B cell (primary cell): Measurements from ENCODE around the gene TAX1BP1. TPM values are rescaled to one million over a fixed set of nuclear protein-coding genes. Genes with fewer than 3 reads are reported as not detected.

Experiments used
- ATAC-seq: fragments of 200-7000 bp; cut with Tn5 transposase; one replicate; pipeline ENCODE4 v1.10.0; 2021; ENCODE audit warnings: low read depth, mild to moderate bottlenecking, moderate number of reproducible peaks, moderate library complexity
- CTCF ChIA-PET: fragments of 350-600 bp; sonication (Branson Sonifier 250); formaldehyde crosslinking; loops from one replicate; lab custom pipeline; 2021; ENCODE audit warnings: antibody characterized with exemption, inconsistent platforms; lab: Charles Lee
- POLR2A ChIA-PET: fragments of 350-600 bp; sonication (Branson Sonifier 250); formaldehyde crosslinking; loops from one replicate; lab custom pipeline; 2021; ENCODE audit warnings: antibody characterized with exemption; lab: Charles Lee
- DNase-seq: peaks from one replicate; pipeline ENCODE4 v3.0.0; 2013
- H2AFZ ChIP-seq: 2 replicates; pipeline ENCODE4 v1.6.1; 2012; ENCODE audit warnings: mild to moderate bottlenecking, low read depth, low read length; ENCODE audit not compliant: insufficient read depth, poor library complexity, severe bottlenecking
- H3K27ac ChIP-seq, 2 donors: 1 replicate in 1 of 2; 2 replicates in 1 of 2; pipeline ENCODE4 v1.5.1; 2012 to 2013; ENCODE audit warnings: low read length in 2 of 2, mild to moderate bottlenecking in 2 of 2, moderate library complexity in 1 of 2
- H3K27me3 ChIP-seq, 4 experiments: fragments of 200-600 bp in 1 of 4; sonication (generic) in 1 of 4; replicated peaks in 1 of 4; 1 replicate in 2 of 4; 2 replicates in 2 of 4; pipeline versions ENCODE4 v1.6.1 to v1.7.0; 2013 to 2016; ENCODE audit warnings: low read length in 3 of 4, mild to moderate bottlenecking in 2 of 4, mixed read lengths in 1 of 4, moderate library complexity in 1 of 4; ENCODE audit not compliant: insufficient read depth in 4 of 4, control insufficient read depth in 3 of 4; ENCODE audit errors: control extremely low read depth in 1 of 4
- H3K36me3 ChIP-seq, 2 experiments: replicated peaks in 1 of 2; 1 replicate in 1 of 2; 2 replicates in 1 of 2; pipeline versions ENCODE4 v1.6.1 to v1.7.1; 2013; ENCODE audit warnings: low read length in 1 of 2; ENCODE audit not compliant: insufficient read depth in 2 of 2, control insufficient read depth in 1 of 2; ENCODE audit errors: control extremely low read depth in 1 of 2, extremely low read depth in 1 of 2
- H3K4me1 ChIP-seq, 2 donors: fragments of 200-600 bp in 1 of 2; sonication (generic) in 1 of 2; 1 replicate in 1 of 2; 2 replicates in 1 of 2; pipeline versions ENCODE4 v1.5.1 to v1.6.1; 2013 to 2017; ENCODE audit warnings: low read length in 2 of 2; ENCODE audit not compliant: control insufficient read depth in 2 of 2, insufficient read depth in 2 of 2
- H3K4me2 ChIP-seq: replicated peaks from 2 replicates; pipeline ENCODE3; 2012; ENCODE audit warnings: mild to moderate bottlenecking, low read depth, low read length; ENCODE audit not compliant: poor library complexity, severe bottlenecking
- H3K4me3 ChIP-seq, 5 experiments: fragments of 200-600 bp in 1 of 5; sonication (generic) in 1 of 5; 1 replicate in 3 of 5; 2 replicates in 2 of 5; pipeline versions ENCODE4 v1.5.1 to v1.7.0; 2011 to 2016; ENCODE audit warnings: low read length in 4 of 5, mild to moderate bottlenecking in 4 of 5, low read depth in 2 of 5, control low read depth in 1 of 5, moderate library complexity in 1 of 5; ENCODE audit not compliant: insufficient read depth in 1 of 5; ENCODE audit errors: control extremely low read depth in 1 of 5, extremely low read depth in 1 of 5
- H3K79me2 ChIP-seq: fragments of 200-600 bp; sonication (generic); one replicate; pipeline ENCODE4 v1.6.0; 2016; ENCODE audit warnings: low read length; ENCODE audit not compliant: control insufficient read depth, insufficient read depth
- H3K9ac ChIP-seq: fragments of 200-600 bp; sonication (generic); 2 replicates; pipeline ENCODE4 v1.6.1; 2017; ENCODE audit warnings: mild to moderate bottlenecking, low read length, moderate library complexity
- H3K9me3 ChIP-seq, 3 donors: one replicate each; pipeline versions ENCODE4 v1.6.1 to v1.7.1; 2013; ENCODE audit warnings: low read length in 2 of 3; ENCODE audit not compliant: control insufficient read depth in 2 of 3, insufficient read depth in 1 of 3; ENCODE audit errors: control extremely low read depth in 1 of 3
- H4K20me1 ChIP-seq: 2 replicates; pipeline ENCODE4 v1.6.0; 2012; ENCODE audit warnings: mild to moderate bottlenecking, low read length; ENCODE audit not compliant: insufficient read depth, control insufficient read depth, poor library complexity, severe bottlenecking
- H3K27ac Mint-ChIP-seq: one replicate; pipeline ENCODE4 v1.8.0; 2021; ENCODE audit warnings: mixed read lengths
- H3K27me3 Mint-ChIP-seq: one replicate; pipeline ENCODE4 v1.8.0; 2021; ENCODE audit warnings: mixed read lengths
- H3K4me1 Mint-ChIP-seq: one replicate; pipeline ENCODE4 v1.8.0; 2021; ENCODE audit warnings: mixed read lengths
- H3K4me3 Mint-ChIP-seq: one replicate; pipeline ENCODE4 v1.8.0; 2021; ENCODE audit warnings: mixed read lengths
- H3K9me3 Mint-ChIP-seq: one replicate; pipeline ENCODE4 v1.8.0; 2022; ENCODE audit warnings: mixed read lengths; ENCODE audit not compliant: insufficient read depth
- CTCF ChIP-seq: fragments of 200-600 bp; IDR thresholded peaks from one replicate; pipeline ENCODE4 v1.8.0; 2022; ENCODE audit warnings: antibody characterized with exemption, mild to moderate bottlenecking
- EZH2 ChIP-seq: IDR thresholded peaks from 2 replicates; pipeline ENCODE4 v1.6.1; 2012; ENCODE audit warnings: borderline replicate concordance, low read depth, mild to moderate bottlenecking, moderate library complexity, low read length; ENCODE audit not compliant: insufficient read depth, poor library complexity, severe bottlenecking
- WGBS: methylation state at CpG from one replicate; pipeline ENCODE4 v1.1.5; 2013; ENCODE audit warnings: missing lambda C conversion rate; ENCODE audit not compliant: insufficient coverage; 5-methylcytosine and 5-hydroxymethylcytosine counted together
- intact Hi-C: fragments of 100-400 bp; cut with micrococcal nuclease; formaldehyde crosslinking; loops from one replicate; pipeline ENCODE4 v1.10.0; 2022
- polyA plus RNA-seq: library from polyadenylated mRNA; depleted of rRNA; stranded (reverse); fragments of >200 nt; gene quantifications from 2 replicates; pipeline ENCODE4 v1.2.3, GENCODE V29; 2012
- total RNA-seq, 2 donors: library from RNA; stranded (reverse); fragments of 120-200 nt in 1 of 2; gene quantifications; 1 replicate in 1 of 2; 2 replicates in 1 of 2; pipeline versions ENCODE4 v1.2.3 to v1.2.4, GENCODE V29; 2013 to 2022

Gene TAX1BP1
- total and polyA plus RNA-seq, 2 donors (not counting 1 experiment from before 2014, with no cell fraction given) = 43.1 to 104 TPM

- no peaks in the 10 kb centered on the region for H3K27me3 ChIP-seq
- no peaks in the 10 kb centered on the region for H3K4me1 ChIP-seq
- H4K20me1 ChIP-seq = peaks cover 51% of the 10 kb centered on the region
- no peaks in the 10 kb centered on the region for H3K9me3 ChIP-seq
- CTCF ChIA-PET = interaction anchor here (0.7 to 2.7 kb wide), 2 partner anchors 10 to 101 kb away, joined by 3 to 12 read pairs; no protein-coding TSS in a partner anchor
- no peak overlapping the region for H3K4me3 ChIP-seq
- intact Hi-C loops = no loop called here
- H3K4me3 Mint-ChIP-seq = no peak overlapping the region
- WGBS = 100% methylated on average over 1 of the region's 2 CpGs
- H3K27ac ChIP-seq = no peak overlapping the region
- no peaks in the 10 kb centered on the region for H3K9me3 Mint-ChIP-seq
- TF ChIP-seq EZH2 (no peak), CTCF (no peak)
- no peaks in the 10 kb centered on the region for H3K27me3 Mint-ChIP-seq
- H3K9ac ChIP-seq = no peak overlapping the region
- no peak overlapping the region for H3K4me2 ChIP-seq
- H3K4me1 Mint-ChIP-seq = peaks cover 3% of the 10 kb centered on the region
- DNase-seq (no peak), ATAC-seq (no peak)
- H2AFZ ChIP-seq = no peak overlapping the region
- H3K36me3 ChIP-seq = peaks cover 8 to 13% of the 10 kb centered on the region in 2 experiments
- peaks cover 24% of the 10 kb centered on the region for H3K79me2 ChIP-seq
- H3K27ac Mint-ChIP-seq = no peak overlapping the region
- POLR2A ChIA-PET = no interaction called here
These were observed 24.1 kb downstream of the TAX1BP1 start for GRCh38 chr7:27763983-27764508.

- no peak overlapping the region for H3K4me2 ChIP-seq
- H3K36me3 ChIP-seq = peaks cover 11 to 25% of the 10 kb centered on the region in 2 experiments
- WGBS = 98% methylated on average over 8 of the region's 11 CpGs
- H2AFZ ChIP-seq = no peak overlapping the region
- H3K27ac Mint-ChIP-seq = no peak overlapping the region
- H3K4me3 Mint-ChIP-seq = no peak overlapping the region
- no peak for ATAC-seq
- no peaks in the 10 kb centered on the region for H3K9me3 Mint-ChIP-seq
- H3K27me3 ChIP-seq = no peaks in the 10 kb centered on the region
- POLR2A ChIA-PET = no interaction called here
- intact Hi-C loops = no loop called here
- peaks cover 3% of the 10 kb centered on the region for H3K4me1 Mint-ChIP-seq
- H3K27ac ChIP-seq = no peak overlapping the region
- H3K79me2 ChIP-seq = peaks cover 18% of the 10 kb centered on the region
- no peak for TF ChIP-seq CTCF
- no peak for TF ChIP-seq EZH2
- no peaks in the 10 kb centered on the region for H3K27me3 Mint-ChIP-seq
- peaks cover 46% of the 10 kb centered on the region for H4K20me1 ChIP-seq
- H3K4me3 ChIP-seq = no peak overlapping the region
- CTCF ChIA-PET = interaction anchor here (0.7 to 1.3 kb wide), 3 partner anchors 9 to 19 kb away, joined by 3 to 5 read pairs (median 3); no protein-coding TSS in a partner anchor
- H3K9ac ChIP-seq = no peak overlapping the region
- no peaks in the 10 kb centered on the region for H3K9me3 ChIP-seq
- H3K4me1 ChIP-seq = no peaks in the 10 kb centered on the region
- DNase-seq = no peak
These were observed 25.9 kb downstream of the TAX1BP1 start for GRCh38 chr7:27765841-27766240.
